ENCODE data around the gene WNT3.
"Not testable (repeated sequence)": the region's sequence is repeated elsewhere in the genome, so short reads cannot be mapped to it uniquely, and the experiment has no call there.

The WNT3 gene

DNA sequence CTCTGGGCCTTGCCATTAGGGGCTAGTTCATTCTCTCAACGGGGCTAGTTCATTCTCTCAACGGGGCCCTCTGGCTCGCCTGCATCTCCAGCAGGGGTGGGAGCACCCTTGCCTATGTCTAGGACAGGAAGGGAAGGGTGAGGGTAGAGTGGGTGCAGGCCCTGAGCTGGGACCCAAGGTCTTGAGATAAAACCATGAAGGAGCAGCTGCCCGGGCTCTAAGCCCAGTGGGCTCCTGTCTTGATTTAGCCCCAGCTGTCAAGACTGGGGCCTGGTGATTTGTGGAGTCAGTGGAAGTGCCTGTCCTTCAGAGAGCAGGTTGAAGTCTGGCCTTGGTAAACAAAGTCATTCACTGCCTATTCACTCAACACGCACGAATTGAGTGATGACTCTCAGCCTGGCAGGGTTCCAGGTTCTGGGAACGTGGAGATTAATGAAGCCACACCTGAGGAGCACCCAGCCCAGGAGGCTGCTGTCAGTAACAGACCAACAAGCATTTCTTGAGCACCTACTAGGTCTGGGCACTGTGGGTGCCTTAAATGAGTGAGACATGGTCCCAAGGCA, 35.4 kb downstream of the WNT3 start:
- no peak for DNase-seq

DNA sequence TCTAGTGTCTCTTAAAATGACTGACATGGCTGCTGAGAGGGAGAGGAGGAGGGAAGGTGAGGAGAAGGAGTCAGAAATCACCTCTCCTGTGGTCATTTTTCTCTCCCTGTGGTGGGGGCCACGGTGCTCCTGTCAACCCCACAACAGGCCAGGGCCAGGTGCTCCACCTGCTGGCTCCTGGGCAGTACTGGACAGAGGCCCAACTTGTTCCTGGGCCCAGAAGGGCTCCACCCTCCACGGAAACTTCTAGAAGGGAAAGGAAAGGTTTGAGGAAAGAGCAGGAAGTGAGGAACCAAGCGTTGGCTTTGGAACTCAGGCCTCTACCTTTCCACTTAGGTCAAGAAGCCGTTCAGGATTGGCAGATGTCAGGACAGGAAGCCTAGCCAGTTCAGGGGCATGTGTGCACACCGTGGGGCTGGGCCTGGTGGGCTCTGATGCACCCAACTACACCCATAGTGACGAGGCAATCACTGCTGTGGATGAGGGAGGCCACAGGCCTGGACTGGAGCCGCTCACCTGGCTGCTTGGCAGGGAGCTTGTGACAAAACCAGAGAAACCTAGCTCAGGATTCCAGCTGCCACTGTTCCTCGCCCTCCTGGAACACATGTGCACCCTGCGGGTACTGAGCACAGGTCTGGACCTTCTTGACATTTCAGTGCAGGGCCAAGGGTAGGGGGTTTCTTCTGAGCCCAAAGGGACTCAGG, 36.1 kb downstream of the WNT3 start:
- peak; percentile 33 for DNase-seq

DNA sequence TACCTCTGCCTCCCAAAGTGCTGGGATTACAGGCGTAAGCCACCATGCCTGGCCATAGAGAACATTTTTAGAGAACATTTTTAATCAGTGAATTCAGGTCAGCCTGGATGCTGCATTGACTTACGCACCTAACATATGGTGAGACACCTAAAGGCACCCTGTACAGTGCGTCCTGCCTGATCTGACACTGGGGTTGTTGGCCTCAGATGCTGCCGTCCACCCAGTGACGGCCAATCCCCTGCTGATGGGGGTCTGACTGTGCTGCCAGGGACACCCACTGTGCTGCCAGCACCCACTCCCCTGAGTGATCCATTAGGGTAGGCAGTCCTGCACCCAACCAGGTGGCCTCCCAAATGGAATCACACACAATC, 38.5 kb downstream of the WNT3 start:
- no peak for DNase-seq

DNA sequence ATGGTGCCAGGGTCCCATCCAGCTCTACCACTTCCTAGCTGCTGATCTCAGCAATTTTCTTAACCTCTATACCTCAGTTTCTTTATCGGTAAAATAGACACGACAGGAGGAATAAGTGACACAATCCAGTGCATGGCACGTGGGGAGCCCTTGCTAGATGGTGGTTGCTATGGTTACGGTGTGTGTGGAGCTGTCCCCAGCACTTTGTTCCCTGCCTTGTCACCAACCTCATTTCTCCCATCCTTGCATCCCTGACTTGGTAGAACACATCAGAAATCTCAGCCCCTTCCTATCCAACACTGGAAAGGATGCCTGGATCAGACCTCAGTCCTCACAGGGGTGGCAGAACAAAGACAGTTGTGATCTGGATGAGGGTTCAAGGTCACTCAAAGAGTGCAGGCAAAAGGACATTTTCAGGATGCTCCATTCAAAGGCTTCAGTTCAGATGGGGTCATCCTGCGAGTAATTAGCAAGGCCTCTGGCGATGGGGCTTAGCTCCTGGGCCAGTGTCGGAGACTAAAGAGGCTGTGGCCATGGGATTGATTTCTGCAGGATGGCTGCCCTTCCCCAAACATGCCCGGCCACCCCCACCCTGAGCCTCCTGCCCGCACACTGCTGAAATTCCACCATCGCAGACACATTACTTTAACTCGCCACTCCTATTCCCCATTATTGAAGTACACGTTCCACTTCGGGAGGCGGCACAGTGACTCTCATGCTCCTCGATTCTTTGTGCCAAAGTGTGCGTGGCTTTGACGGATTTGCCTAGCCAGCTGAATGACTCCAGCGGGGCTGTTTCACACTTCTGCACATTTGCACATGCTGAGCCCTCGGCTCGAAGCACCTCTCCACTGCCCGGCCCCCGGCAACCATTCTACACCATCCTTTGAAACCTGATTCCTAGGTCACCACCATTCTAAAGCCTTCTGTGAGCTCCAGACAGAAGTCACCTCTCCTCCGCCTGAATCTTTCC, 40.3 kb downstream of the WNT3 start:
- no peak for DNase-seq

DNA sequence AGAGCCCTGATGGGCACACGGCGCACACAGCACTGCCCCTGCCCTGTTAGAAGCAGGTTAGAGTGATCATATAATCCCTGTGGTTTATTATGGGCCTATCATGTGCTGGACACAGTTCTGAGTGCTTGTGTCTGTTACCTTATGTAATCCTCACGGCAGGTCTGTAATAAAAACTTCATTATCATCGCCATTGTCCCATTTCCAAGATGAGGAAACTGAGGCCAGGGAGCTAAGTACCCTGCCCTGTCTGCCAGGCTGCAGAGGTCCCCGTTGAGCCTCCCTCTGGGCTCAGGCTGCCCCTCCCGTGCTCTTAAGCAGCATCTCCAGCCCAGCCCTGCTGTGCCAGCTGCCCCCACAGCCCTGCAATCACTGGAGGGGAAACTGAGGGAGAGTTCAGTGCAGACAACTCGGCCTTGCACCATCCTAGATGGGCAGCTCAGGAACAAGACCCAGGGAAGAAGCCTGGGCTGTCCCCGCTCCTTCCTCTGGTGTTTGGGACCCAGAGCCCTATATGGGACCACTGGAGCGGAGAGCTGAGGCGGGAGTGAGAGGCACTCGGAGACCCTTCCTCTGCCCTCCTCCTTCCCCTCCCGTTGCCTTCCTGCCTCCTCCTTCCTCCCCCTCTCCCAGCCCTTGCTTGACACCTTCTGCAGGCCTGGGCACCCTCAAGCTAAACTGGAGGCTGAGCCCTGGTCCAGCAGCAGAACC, 42.0 kb downstream of the WNT3 start:
- DNase-seq: no peak

DNA sequence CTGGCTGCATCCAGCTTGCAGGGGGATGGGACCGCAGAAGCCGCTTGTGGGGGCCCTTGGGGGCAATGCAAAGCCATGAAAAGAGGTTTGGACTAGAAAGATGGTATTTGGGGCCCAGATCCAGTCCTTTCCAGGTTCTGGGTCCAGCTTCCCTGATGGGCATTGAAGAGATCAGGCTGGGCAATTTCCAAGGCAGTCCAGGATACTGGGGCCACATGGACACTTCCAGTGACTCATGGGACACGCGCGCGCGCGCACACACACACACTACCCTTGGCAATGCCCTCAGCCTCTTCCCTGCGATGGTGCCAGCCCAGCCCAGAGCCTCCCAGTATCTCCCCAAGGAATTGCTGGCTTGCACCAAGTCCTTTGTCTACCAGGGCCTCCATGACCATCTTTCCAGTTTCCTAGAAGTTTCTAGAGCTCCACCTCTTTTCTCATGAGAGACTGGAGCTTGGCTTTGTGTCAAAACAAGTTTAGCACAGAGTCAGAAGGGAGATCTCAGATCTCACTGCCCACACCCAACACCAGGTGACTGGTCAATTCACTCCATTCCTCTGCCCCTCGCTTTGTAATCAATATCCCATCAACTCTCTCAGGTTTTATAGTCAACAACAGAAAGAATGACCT, 44.3 kb downstream of the WNT3 start:
- no peak for DNase-seq

DNA sequence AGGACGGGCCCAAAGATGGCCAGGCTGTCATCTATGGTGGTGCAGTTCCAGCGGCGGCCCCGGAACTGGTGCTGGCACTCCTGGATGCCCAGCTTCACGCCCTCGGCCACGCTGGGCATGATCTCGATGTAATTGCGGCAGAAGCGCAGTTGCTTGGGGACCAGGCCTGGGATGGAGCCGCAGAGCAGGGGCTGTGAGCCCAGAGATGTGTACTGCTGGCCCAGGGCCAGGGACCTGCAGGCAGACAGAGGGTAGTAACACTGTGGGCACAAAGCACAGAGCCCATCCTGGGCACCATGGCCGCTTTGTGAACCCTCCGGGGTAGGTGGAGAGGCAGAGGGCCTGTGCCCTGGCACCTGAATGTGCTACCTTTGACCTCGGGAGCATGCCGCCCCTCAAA, 44.8 kb downstream of the WNT3 start:
- no peak for DNase-seq

DNA sequence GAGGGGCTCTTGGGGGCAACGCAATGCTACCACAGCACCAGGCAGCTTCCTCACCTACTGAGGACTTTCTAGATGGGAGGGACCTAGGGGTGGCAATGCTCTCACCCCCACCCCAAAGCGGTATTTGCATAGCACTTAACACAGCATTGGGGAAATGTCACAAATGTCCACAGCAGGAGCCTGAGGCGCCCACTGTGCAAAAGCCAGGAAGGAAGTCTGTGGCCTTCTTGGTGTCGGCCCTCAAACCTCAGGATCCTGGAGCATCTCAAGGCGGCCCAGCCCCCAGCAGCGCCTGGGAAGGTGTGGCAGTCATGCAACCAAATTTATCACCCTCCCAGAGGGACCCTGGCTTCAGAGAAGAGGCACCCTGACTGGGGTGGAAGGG, 45.3 kb downstream of the WNT3 start:
- no peak for DNase-seq

DNA sequence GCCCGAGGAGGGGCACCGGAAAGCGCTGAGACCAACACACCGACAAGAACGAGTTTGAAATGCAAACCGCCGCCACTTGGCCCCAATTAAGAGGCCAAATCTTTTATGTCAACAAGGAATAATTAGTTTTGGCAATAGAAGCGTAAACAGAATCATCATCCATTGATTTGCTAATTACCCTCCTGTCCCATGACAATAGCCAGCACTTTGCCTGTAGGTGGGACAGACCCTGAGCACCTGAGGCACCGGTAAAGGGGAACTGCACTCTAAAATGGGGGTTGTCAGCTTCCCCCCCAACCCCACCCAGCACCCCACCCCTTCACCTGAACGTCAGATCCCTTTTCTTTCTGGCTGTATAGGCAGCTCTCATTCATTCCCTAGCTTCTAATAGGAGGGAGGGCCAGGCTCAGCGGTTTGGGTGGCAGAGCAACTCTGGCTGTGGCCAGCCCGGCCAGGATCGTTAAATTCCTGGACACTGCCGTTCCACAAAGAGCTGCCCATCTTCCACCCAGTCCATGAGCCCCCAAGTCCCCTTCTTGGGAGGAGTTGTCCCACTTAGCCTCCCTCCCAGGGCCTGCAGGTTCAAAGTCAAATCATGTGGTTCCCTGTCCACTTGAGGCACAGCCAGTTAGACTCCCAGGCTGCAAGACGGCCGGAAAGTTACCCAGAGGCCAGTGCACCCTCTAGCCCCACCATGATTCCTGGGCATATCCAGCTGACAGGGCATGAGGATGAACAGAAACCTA, 45.8 kb downstream of the WNT3 start:
- DNase-seq: no peak

DNA sequence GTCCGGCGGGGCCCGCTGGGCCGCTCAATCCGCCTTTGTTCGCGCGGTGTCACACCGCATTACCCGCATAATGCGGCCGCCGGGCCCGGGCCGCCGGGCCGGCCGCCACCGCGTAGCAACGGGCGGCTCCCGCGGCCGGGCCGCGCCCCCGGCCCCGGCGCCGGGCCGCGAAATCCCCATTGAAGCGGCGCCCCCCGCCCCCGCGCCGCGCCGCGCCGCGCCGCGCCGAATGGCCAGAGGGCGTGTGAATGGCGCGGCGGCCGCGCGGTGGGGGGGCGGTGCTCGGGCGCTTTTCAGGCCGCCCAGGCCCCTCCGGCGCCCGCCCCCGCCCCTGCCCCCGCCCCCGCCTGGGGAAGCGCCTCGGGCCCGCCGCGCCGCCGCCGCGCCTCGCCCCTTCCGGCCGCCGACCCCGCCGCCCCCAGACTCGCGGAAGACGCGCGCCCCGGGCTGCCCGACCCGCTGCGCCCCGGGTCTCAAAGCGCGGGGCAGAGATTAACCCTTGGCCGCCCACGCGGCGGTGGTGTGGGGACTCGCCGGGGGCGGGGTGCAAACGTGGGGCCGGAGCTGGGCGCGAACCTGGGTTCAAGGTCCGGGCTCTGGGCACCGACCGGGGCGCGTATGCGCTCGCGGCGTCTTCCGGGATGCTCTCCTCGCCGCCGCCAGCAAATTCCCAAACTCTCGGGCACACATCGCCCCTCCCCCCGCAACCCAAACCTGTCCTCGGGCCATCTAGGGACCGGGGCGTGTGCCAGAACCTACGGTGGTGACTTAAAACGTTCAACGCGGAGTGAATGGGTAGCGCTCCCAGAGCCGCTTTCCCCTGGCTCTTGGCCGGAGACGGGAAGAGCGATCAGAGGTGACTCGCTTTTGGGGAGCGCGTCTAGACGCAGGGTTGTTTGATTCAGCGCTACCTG, 46.7 kb downstream of the WNT3 start:
- DNase-seq: peak; percentile 48

DNA sequence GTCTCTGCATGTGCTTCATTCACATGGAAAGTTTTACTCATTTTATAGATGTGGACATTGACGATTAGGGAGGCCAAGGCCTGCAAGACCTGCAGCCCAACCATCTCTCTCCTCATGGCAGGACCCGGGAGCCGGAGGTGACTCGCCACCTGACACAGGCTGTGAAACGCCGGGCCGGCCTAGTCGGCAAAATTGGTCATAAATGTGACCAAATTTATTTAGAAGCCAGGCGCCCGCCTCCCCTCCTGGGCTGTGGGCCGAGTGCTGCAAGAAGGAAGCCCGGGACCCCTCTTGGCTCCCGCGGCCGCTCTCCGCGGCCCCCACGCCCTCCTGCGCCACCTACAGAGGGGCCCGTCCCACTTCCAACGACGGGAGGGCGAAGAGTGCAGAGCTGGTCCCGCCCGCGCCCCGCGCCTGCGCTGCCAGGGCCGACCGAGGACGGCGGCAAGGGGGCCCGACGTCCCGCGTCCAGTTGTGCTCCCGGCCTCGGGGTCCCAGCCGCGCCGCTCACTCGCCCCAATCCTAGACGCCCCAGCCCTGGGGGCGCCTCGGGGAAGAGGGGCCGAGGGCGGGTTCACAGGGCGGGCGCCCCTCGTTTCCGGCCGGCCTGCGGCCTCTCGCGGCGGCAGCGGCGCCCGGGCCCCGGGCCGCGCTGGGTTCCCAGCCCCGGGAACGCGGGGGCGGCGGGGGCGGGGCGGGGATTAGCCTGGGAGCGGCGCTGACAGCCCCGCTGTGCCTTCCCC, 47.5 kb downstream of the WNT3 start:
- DNase-seq: peak; percentile 51

DNA sequence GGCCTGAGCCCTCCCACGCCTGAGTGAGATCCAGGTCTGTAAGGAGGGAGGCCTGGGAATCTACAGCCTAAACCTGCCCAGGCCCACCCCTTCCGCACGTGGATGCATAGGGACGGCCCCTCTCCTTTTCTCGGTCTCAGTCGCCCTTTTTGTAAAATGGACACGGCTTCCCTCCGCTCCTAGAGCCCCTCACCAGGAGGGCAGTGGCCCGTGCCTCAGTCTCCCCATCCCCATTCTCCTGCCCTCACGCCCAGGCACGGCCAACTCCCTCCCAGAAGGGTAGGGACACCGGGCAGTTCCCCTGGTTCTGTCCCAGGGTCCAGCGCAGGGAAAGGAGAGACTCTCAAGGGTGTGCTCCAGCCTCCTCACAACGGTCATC, 48.1 kb downstream of the WNT3 start:
- no peak for DNase-seq

DNA sequence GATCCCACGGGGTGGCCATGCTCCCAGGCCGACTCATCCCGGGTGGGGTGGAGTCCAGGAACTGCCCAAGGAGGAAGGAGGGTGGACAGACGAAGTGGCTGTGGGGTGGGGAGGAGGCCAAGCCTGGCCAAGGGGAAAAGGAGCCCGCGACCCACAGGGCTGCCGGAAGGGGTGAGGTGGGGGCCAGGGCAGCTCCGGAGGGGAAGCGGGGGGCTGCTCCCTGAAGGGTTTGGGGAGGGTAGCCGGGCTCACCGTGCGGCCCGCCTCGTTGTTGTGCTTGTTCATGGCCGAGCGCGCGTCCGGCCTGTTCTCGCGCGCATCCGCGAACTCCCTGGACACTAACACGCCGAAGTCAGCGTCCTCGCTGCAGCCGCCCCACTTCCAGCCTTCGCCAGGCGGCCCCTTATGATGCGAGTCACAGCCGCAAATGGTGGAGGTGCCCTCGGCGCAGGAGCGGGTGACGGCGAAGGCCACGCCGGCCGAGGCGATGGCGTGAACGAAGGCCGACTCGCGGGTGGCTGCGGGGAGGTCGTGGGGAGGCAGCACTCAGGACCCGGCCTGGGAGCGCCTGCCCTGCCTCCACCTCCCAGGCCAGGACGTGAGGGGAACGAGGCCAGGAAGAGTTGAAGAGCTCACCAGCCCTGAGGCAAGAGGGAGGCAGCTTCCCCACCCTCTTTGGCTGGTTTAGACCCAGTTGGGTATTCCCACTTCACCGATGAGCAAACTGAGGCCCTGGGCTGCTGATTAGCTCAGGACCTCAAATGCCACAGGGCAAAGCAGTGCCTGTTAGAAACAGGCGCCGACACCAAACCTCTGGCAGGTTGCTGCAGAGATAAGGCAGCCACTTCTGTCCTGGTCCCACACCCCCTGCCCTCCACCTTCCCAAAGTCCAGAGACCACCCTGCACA, 48.7 kb downstream of the WNT3 start:
- no peak for DNase-seq

DNA sequence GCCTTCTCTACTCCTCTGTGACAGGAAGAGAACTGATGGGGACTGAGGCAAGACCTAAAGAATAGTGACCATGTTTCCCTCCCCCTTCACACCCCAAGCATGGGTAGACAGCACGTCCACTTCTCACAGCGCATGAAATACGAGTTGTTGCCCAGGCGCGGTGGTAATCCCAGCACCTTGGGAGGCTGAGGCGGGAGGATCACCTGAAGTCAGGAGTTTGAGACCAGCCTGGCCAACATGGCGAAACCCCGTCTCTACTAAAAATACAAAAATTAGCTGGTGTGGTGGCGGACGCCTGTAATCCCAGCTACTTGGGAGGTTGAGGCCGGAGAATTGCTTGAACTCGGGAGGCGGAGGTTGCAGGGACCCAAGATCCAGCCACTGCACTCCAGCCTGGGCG, 49.6 kb downstream of the WNT3 start:
- not testable (repeated sequence) for DNase-seq

DNA sequence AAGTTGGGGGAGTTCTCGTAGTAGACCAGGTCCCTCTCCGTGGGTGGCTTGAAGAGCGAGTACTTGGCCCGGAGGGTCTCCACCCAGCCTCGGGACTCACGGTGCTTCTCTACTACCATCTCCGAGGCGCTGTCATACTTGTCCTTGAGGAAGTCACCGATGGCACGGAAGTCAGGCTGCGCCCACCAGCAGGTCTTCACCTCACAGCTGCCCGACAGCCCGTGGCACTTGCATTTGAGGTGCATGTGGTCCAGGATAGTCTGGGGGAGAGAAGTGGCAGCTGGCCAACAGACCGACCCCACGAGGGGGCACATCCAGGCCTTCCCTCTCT, 50.0 kb downstream of the WNT3 start:
- no peak for DNase-seq

DNA sequence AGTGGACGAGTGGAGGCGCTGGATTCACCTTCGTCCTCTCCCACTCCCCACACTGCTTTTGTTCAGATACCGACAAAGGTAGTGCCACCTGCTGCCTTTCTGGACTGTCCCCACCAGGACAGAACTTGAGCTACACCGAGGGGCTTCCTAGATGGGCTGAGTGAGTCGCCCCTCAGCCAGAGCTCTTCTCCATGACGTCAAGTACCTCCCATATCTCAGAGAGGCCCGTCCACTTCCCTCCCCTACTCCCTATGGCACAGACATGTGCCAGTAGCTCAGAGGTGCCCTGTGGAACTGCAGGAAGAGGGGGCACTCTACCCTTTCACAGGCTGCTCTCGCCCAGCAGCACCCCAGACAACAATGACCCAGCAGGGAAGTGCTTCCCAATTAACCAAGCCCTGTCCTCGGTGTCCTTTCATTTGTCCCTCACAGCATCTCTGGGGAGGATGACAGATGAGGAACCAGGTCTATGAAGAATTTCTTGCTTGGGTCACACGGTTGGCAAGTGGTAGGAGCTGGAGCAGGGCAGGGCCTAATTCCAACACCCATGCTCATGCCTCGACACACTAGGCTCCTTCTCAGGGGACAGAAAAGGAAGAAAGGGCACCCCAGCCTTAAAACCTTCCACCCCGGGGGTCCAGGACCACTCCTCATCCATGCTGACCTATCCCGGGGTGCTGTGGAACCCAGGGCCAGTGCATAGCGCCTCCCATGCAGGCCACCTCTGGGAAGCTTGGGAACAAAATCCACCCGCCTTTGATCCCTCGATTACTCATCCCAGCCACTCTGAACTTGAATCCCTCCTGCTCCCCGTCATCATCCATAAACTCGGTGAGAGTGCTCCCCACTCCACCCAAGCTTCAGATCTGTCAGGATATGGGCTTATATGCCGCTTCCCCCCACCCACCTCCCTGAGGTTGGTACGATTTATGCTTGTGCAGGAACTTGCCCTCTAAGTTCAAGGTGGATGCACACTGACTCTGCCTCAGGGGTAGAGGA, 51.7 kb downstream of the WNT3 start:
- DNase-seq: no peak

DNA sequence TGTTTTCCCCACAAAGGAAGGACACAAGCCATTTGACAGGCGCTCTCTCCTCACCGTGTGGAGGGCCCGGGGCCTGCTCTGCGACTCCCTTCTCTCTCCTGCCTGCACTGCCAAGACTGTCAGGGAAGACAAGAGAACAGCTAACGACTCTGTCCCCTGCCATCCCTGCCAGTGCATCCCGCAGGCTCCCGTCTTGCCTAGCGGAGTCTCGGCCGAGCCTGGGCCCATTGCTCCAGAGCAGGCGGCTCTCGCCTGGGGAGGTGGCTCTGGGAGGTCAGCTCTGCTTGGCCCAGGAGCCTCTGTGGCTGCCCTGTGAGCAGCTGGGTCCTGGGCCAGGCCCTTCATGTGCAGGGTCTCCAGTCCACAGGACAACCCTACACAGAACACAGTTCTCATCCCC, 53.0 kb downstream of the WNT3 start:
- DNase-seq: no peak

All from fibroblast of skin of back (primary cell).